Posterior vena cava (tissue), 2 donors: Measurements from ENCODE around the gene SPATS2L. TPM values are rescaled to one million over a fixed set of nuclear protein-coding genes. Genes with fewer than 3 reads are reported as not detected.

Source experiments
- DNase-seq: peaks from one replicate; pipeline ENCODE4 v3.0.0-alpha.2; 2020; ENCODE audit warnings: low spot score
- intact Hi-C, 2 donors: fragments of 100-400 bp; cut with DNase I; formaldehyde crosslinking; loops; one replicate each; pipeline versions ENCODE4 v1.14.1 to v1.14.2; 2022 to 2023
- total RNA-seq, 2 donors: library from RNA; stranded (reverse); fragmentation: NEBNext Ultra II Directional; extraction: Animal tissue kit (Norgen Biotek cat#: 25700); gene quantifications; one replicate each; pipeline ENCODE4 v1.2.1, GENCODE V29; 2021
- donor health status: DM: yes; HTN: yes; CAD: no.
- donor health status: DM: yes; HTN: yes; CAD: no.

Gene SPATS2L
- total RNA-seq, 2 donors from 2014 or later = 68.7 to 76.6 TPM

GRCh38 chr2:200383380-200384110 lies 77.1 kb downstream of the SPATS2L start:
- DNase-seq = no peak
- intact Hi-C loops = no loop called here

- intact Hi-C loops = no loop called here
- no peak for DNase-seq
Measured at GRCh38 chr2:200385063-200385635, 78.7 kb downstream of the SPATS2L start.

GRCh38 chr2:200393191-200393590 lies 86.7 kb downstream of the SPATS2L start:
- no peak for DNase-seq
- intact Hi-C loops = no loop called here

- DNase-seq = no peak
- intact Hi-C loops = loop anchor here in 1 of 2 donors (2.0 kb wide), 1 partner anchor 17 kb away; no protein-coding TSS in a partner anchor
Measured at GRCh38 chr2:200394045-200394444, 87.6 kb downstream of the SPATS2L start.

- intact Hi-C loops = loop anchor here in 1 of 2 donors (5.0 kb wide), 1 partner anchor 420 kb away; no protein-coding TSS in a partner anchor
- DNase-seq = no peak
Measured at GRCh38 chr2:200396781-200397242, 90.3 kb downstream of the SPATS2L start.

- intact Hi-C loops = loop anchor here in 1 of 2 donors (5.0 kb wide), 1 partner anchor 420 kb away; no protein-coding TSS in a partner anchor
- no peak for DNase-seq
Measured at GRCh38 chr2:200397785-200398184, 91.3 kb downstream of the SPATS2L start.

- intact Hi-C loops = loop anchor here in 1 of 2 donors (5.0 kb wide), 1 partner anchor 422 kb away; no protein-coding TSS in a partner anchor
- no peak for DNase-seq
Measured at GRCh38 chr2:200399046-200399445, 92.6 kb downstream of the SPATS2L start.

GRCh38 chr2:200399636-200400035 lies 93.1 kb downstream of the SPATS2L start:
- DNase-seq = no peak
- intact Hi-C loops = loop anchor here in 1 of 2 donors (5.0 kb wide), 1 partner anchor 422 kb away; no protein-coding TSS in a partner anchor

- intact Hi-C loops = no loop called here
- no peak for DNase-seq
Measured at GRCh38 chr2:200403814-200404213, 97.3 kb downstream of the SPATS2L start.

- intact Hi-C loops = no loop called here
- no peak for DNase-seq
Measured at GRCh38 chr2:200404615-200405014, 98.1 kb downstream of the SPATS2L start.

GRCh38 chr2:200405599-200406298 lies 99.3 kb downstream of the SPATS2L start:
- intact Hi-C loops = no loop called here
- no peak for DNase-seq

GRCh38 chr2:200406379-200406778 lies 99.9 kb downstream of the SPATS2L start:
- no peak for DNase-seq
- intact Hi-C loops = no loop called here

- intact Hi-C loops = no loop called here
- no peak for DNase-seq
Measured at GRCh38 chr2:200408428-200409316, 102.2 kb downstream of the SPATS2L start.

- DNase-seq = no peak
- intact Hi-C loops = no loop called here
Measured at GRCh38 chr2:200411831-200412230, 105.3 kb downstream of the SPATS2L start.

GRCh38 chr2:200414367-200414766 lies 107.9 kb downstream of the SPATS2L start:
- no peak for DNase-seq
- intact Hi-C loops = no loop called here

- intact Hi-C loops = no loop called here
- no peak for DNase-seq
Measured at GRCh38 chr2:200415455-200415854, 109.0 kb downstream of the SPATS2L start.

GRCh38 chr2:200416878-200417277 lies 110.4 kb downstream of the SPATS2L start:
- DNase-seq = no peak
- intact Hi-C loops = no loop called here

GRCh38 chr2:200417366-200417765 lies 110.9 kb downstream of the SPATS2L start:
- DNase-seq = no peak
- intact Hi-C loops = no loop called here

GRCh38 chr2:200418399-200418798 lies 111.9 kb downstream of the SPATS2L start:
- intact Hi-C loops = no loop called here

More at GRCh38 chr2:200418399-200418798, 111.9 kb downstream of the SPATS2L start:
- no peak for DNase-seq
